NCI-H1092 treated with DMSO at 0.1 percent for 48 hours (cell line): ENCODE results near the gene ANO1.
"Not testable (repeated sequence)": the region's sequence is repeated elsewhere in the genome, so short reads cannot be mapped to it uniquely, and the experiment has no call there.

Experiments
- DNase-seq: peaks from one replicate; lab custom pipeline; 2025; lab: John Stamatoyannopoulos, UW

The ANO1 gene

GRCh38 chr11:70078095-70078780 lies at the start of gene ANO1:
Gene ANO1, plus strand, starts transcription at chr11:70078317. Its CDS starts 290 bp downstream, at chr11:70078607.
- DNase-seq = peak; percentile 4

DNA sequence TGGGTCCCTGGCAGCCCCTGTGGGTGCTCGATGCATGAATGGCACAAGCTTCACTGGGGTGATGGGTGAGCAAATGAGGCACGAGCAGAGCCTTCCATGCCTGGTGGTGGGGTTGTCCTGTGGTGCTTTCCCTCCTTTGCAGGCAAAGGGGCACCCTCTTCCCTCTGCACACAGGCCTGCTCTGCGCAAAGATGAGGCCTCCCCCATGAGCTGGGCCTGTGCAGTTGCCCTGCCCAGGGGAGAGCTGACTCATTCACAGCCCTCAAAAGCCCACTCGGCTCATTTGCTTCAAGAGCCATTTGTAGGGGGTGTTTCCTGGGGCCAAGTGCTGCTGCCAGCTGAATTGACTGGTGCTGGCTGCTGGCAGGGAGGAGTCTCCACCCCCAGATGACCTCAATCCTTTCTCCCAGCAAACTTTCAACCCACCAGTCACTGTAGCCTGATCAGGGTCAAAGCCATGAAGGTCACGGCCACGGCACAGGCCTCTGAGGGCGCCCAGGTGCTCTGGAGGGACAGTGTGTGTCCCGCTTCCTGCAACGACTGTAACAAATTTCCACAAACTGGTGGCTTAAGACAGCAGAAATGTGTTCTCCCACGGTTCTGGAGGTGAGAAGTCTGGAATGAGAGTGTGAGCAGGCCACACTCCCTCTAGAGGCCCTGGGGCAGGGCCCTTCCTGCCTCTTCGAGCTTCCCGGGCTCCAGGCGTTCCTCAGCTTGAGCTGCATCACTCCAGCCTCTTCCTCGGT lies 48.8 kb upstream of the ANO1 start:
- peak; percentile 26 for DNase-seq

GRCh38 chr11:70029861-70030380 lies 48.2 kb upstream of the ANO1 start:
- DNase-seq = no peak

DNA sequence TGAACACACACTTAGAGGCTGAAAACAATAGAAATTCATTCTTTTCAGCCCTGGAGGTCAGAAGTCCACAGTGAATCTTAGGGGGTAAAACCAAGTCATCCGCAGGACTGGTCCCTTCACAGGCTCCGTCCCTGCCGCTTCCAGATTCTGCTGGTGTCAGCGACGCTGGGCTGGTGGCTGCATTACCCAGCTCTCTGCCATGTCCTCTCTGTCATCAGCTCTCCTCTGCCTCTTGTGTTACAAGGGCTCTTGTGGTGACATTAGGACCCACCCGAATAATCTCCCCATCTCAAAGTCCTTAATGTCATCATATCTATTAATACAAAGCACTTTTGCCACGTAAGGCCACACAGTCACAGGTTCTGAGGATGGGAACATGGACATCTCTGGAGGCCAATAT lies 47.7 kb upstream of the ANO1 start:
- no peak for DNase-seq

- DNase-seq = no peak
Measured at GRCh38 chr11:70031631-70032469, 46.3 kb upstream of the ANO1 start.

- DNase-seq = no peak
Measured at GRCh38 chr11:70032470-70032795, 45.7 kb upstream of the ANO1 start.

- no peak for DNase-seq
Measured at GRCh38 chr11:70032943-70033710, 45.0 kb upstream of the ANO1 start.

DNA sequence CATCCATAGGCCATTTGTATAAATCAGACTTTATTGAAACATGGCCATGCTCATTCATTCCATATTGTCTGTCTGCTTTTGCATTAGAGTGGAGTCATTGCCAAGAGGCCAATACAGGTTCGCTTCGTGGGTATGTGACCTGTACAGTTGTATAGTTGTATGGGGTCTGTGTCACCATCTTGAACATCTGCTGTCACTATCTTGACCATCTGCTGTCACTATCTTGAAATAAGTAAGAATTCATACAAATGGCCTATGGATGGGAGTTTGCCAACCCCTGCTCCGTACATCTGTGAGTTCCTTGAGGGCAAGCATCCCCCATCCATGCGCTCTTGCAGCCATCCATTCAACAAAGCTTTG lies 44.4 kb upstream of the ANO1 start:
- DNase-seq = no peak

GRCh38 chr11:70034740-70035365 lies 43.3 kb upstream of the ANO1 start:
- DNase-seq = peak; percentile 60

GRCh38 chr11:70035665-70036064 lies 42.5 kb upstream of the ANO1 start:
- DNase-seq = not testable (repeated sequence)

- DNase-seq = no peak
Measured at GRCh38 chr11:70036971-70037882, 40.9 kb upstream of the ANO1 start.

DNA sequence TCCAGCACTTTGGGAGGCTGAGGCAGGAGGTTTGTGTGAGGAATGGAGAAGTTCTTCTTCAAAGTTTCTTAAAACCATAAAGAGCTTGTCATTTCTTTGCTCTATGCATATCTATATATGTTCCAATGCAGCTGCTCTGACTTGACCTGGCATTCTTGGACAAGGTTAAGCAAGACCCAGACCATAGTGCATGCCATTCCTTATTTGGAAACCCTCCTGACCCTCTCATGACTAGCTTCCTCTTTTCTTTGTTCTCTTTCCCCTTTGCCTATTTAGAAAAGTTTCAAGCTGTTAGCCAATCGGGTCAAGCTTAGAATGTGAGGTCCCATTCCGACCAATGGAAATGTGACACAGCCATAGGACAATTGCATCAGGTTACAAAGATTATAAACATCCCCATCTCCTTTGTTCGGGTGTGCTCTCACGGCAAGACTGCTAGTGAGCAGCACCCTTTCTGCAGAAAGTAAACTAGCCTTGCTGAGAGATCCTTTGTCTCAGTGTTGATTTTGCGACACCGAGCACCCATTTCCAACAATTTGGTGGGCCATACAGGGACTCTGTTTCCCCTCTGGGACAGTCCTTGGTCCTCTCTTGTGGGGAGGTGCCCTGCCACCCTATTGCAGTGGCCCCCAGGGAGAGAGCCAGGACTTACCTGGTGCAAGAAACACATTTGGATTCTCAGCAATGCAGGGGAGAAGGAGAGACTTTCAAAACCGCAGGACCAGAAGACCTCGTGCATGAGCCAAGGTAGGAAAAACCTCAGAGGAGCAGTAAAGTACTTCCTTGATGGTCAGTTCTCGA lies 39.9 kb upstream of the ANO1 start:
- no peak for DNase-seq

DNA sequence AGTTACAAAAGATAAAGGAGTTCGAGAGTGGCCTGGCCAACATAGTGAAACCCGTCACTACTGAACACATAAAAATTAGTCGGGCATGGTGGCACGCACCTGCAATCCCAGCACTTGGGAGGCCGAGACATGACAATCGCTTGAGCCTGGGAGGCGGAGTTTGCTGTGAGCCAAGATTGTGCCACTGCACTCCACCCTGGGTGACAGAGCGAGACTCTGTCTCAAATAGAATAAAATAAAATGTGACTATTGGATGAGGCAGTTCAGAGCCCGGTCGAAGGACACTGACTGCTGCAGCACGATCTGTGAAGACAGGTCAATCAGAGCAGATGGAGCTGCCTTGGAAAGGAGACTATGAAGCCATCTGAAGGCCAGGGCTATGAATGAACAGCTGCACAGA lies 37.7 kb upstream of the ANO1 start:
- DNase-seq = no peak

DNA sequence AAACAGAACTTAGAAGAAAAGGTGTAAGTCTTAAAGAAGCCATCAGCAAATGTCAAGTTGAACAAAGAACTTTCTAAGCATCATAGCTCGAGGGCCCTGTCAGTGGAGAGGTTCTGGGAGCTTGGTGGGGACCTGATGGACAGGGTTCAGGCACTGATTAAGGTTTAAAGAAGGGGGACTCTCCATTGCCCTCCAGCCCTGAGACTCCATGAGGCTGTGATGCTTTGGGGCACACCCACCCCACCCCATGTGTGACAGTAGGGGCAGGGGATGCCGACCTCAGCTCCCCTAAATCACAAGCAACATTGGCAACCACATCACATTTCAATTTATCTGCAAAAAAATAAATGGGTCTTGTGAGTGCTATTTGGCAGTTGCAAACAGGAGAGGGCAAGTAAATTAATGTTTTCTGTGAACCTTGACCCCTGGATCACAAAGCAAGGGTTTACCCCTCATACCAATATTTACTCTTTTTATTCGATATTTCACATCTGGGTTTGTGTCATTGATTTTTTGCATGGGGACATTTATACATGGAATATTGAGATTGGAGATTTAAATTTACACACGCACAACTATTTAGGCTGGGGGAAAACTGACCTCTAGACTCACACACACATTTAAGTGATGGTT lies 37.1 kb upstream of the ANO1 start:
- no peak for DNase-seq

DNA sequence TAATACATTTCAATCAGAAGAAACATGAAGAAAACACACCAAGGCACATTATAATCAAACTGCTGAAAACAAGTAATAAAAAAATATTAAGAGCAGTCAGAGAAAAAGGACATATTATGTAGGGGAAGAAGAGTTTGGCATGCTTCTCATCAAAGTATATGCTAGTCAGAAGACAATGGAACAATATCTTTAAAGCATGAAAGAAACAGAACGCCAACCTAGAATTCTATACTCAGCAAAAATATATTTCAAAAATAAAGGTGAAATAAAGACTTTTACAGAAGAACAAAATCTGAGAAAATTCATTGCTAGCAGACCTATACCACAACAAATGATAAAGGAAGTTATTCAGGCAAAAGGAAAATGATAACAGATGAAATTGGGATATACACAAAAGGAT lies 34.6 kb upstream of the ANO1 start:
- DNase-seq = no peak

- no peak for DNase-seq
Measured at GRCh38 chr11:70046089-70046488, 32.0 kb upstream of the ANO1 start.

GRCh38 chr11:70048279-70049024 lies 29.7 kb upstream of the ANO1 start:
- DNase-seq = no peak

- no peak for DNase-seq
Measured at GRCh38 chr11:70049045-70049444, 29.1 kb upstream of the ANO1 start.
